C4-2B (cell line): ENCODE data around the gene FOXP1.

Experiments used
- H3K27ac ChIP-seq: fragments of 450-650 bp; 2 replicates; pipeline ENCODE4 v1.5.1; 2017
- CTCF ChIP-seq: fragments of 450-650 bp; conservative IDR thresholded peaks from 2 replicates; pipeline ENCODE4 v1.5.1; 2017; ENCODE audit warnings: mild to moderate bottlenecking
- ZFX ChIP-seq: fragments of 450-650 bp; IDR thresholded peaks from 2 replicates; pipeline ENCODE4 v1.6.1; 2017

Gene FOXP1

GRCh38 chr3:71095511-71096291, 487.8 kb downstream of the FOXP1 start:
- TF ChIP-seq CTCF (no peak), ZFX (no peak)
- no peak overlapping the region for H3K27ac ChIP-seq

- H3K27ac ChIP-seq, result no peak overlapping the region
- TF ChIP-seq CTCF (no peak), ZFX (no peak)
Observed at GRCh38 chr3:71094658-71095209, 488.8 kb downstream of the FOXP1 start.

- H3K27ac ChIP-seq, result no peak overlapping the region
- TF ChIP-seq CTCF, result no peak
- TF ChIP-seq ZFX, result no peak
Observed at GRCh38 chr3:71092665-71093064, 490.9 kb downstream of the FOXP1 start.

GRCh38 chr3:71090207-71090606, 493.3 kb downstream of the FOXP1 start:
- no peak overlapping the region for H3K27ac ChIP-seq
- TF ChIP-seq ZFX, result no peak
- no peak for TF ChIP-seq CTCF

- no peak for TF ChIP-seq ZFX
- H3K27ac ChIP-seq, result no peak overlapping the region
Observed at GRCh38 chr3:71089271-71089847, 494.2 kb downstream of the FOXP1 start.

- TF ChIP-seq ZFX (no peak), CTCF (no peak)
- no peak overlapping the region for H3K27ac ChIP-seq
Observed at GRCh38 chr3:71088742-71089141, 494.8 kb downstream of the FOXP1 start.

GRCh38 chr3:71088019-71088708, 495.4 kb downstream of the FOXP1 start:
- no peak overlapping the region for H3K27ac ChIP-seq

More at GRCh38 chr3:71088019-71088708, 495.4 kb downstream of the FOXP1 start:
- TF ChIP-seq CTCF, result no peak
- no peak for TF ChIP-seq ZFX
